Endothelial cell of umbilical vein (primary cell): ENCODE results near the gene TSPAN10. TPM values are rescaled to one million over a fixed set of nuclear protein-coding genes. Genes with fewer than 3 reads are reported as not detected.

Source experiments
- BruUV-seq: library from RNA; stranded (reverse); fragments of 400-500 nt; replicated peaks from 2 replicates; lab custom pipeline; 2021; lab: Mats Ljungman, UMichigan
- CTCF ChIA-PET: fragments of 300-600, 350-600 bp; sonication (Branson Sonifier 250); formaldehyde crosslinking; loops from one replicate; lab custom pipeline; 2021; ENCODE audit warnings: antibody characterized with exemption, inconsistent platforms; lab: Charles Lee
- POLR2A ChIA-PET: fragments of 300-600, 350-600 bp; sonication (Branson Sonifier 250); formaldehyde crosslinking; loops from one replicate; lab custom pipeline; 2021; ENCODE audit warnings: antibody characterized with exemption, inconsistent platforms; lab: Charles Lee
- DNase-seq: peaks from one replicate; pipeline ENCODE4 v3.0.0-alpha.2; 2011; ENCODE audit warnings: low read depth, low spot score
- FAIRE-seq: peaks from 2 replicates; lab custom pipeline; 2011; peaks lifted over from hg19 to GRCh38; lab: Jason Lieb, UNC
- H2AFZ ChIP-seq: 2 replicates; pipeline ENCODE4 v1.6.0; 2012; ENCODE audit warnings: low read depth, low read length, control low read depth, inconsistent platforms
- H3K27ac ChIP-seq: 2 replicates; pipeline ENCODE4 v1.5.1; 2011; ENCODE audit warnings: low read depth, mild to moderate bottlenecking, control low read depth, low read length, moderate library complexity; ENCODE audit not compliant: insufficient read depth
- H3K27me3 ChIP-seq, 2 experiments: 2 replicates each; pipeline versions ENCODE4 v1.6.0 to v1.6.1; 2011; ENCODE audit warnings: low read length in 2 of 2, mixed read lengths in 1 of 2; ENCODE audit not compliant: control insufficient read depth in 2 of 2, insufficient read depth in 2 of 2
- H3K36me3 ChIP-seq, 2 experiments: 2 replicates in 1 of 2; 3 replicates in 1 of 2; pipeline ENCODE4 v1.5.1; 2011; ENCODE audit warnings: low read length in 2 of 2, mild to moderate bottlenecking in 1 of 2, moderate library complexity in 1 of 2; ENCODE audit not compliant: control insufficient read depth in 2 of 2, insufficient read depth in 2 of 2; ENCODE audit errors: extremely low read depth in 1 of 2
- H3K4me1 ChIP-seq: 3 replicates; pipeline ENCODE4 v1.5.1; 2011; ENCODE audit warnings: mild to moderate bottlenecking, low read length; ENCODE audit not compliant: control insufficient read depth, insufficient read depth; ENCODE audit errors: extremely low read depth
- H3K4me2 ChIP-seq: 2 replicates; pipeline ENCODE4 v1.6.1; 2011; ENCODE audit warnings: low read length, control low read depth, mixed read lengths; ENCODE audit not compliant: insufficient read depth
- H3K4me3 ChIP-seq, 3 experiments: fragments of 200-600 bp in 1 of 3; sonication (generic), shearing (Covaris generic) in 1 of 3; replicated peaks in 1 of 3; 2 replicates each; pipeline ENCODE4 v1.5.1; 2011 to 2016; ENCODE audit warnings: control low read depth in 3 of 3, low read length in 3 of 3, mild to moderate bottlenecking in 2 of 3, inconsistent platforms in 1 of 3, low read depth in 1 of 3, moderate library complexity in 1 of 3; ENCODE audit not compliant: insufficient read depth in 1 of 3
- H3K79me2 ChIP-seq: 2 replicates; pipeline ENCODE4 v1.6.0; 2012; ENCODE audit warnings: low read length, inconsistent platforms; ENCODE audit not compliant: control insufficient read depth, insufficient read depth
- H3K9ac ChIP-seq: replicated peaks from 2 replicates; pipeline ENCODE3; 2011; ENCODE audit warnings: low read length, control low read depth; ENCODE audit not compliant: insufficient read depth; ENCODE audit errors: extremely low read depth
- H3K9me1 ChIP-seq: replicated peaks from 3 replicates; pipeline ENCODE4 v1.6.0; 2011; ENCODE audit warnings: mild to moderate bottlenecking, low read length; ENCODE audit not compliant: control insufficient read depth, insufficient read depth; ENCODE audit errors: extremely low read depth
- H3K9me3 ChIP-seq: replicated peaks from 2 replicates; pipeline ENCODE4 v1.5.1; 2012; ENCODE audit warnings: low read length, inconsistent platforms; ENCODE audit not compliant: control insufficient read depth, insufficient read depth
- H4K20me1 ChIP-seq: replicated peaks from 2 replicates; pipeline ENCODE3; 2011; ENCODE audit warnings: mild to moderate bottlenecking, low read length; ENCODE audit not compliant: control insufficient read depth, insufficient read depth; ENCODE audit errors: extremely low read depth
- CTCF ChIP-seq, 2 donors: IDR thresholded peaks; 1 replicate in 1 of 2; 2 replicates in 1 of 2; pipeline ENCODE4 v1.5.1; 2011; ENCODE audit warnings: low read length in 2 of 2, mild to moderate bottlenecking in 2 of 2, moderate library complexity in 2 of 2, control low read depth in 1 of 2, inconsistent platforms in 1 of 2, low read depth in 1 of 2; ENCODE audit not compliant: insufficient read depth in 1 of 2; ENCODE audit errors: extremely low read depth in 1 of 2
- EZH2 ChIP-seq: IDR thresholded peaks from 2 replicates; pipeline ENCODE4 v1.6.1; 2012; ENCODE audit warnings: borderline replicate concordance, low read depth, mild to moderate bottlenecking, moderate library complexity, low read length, inconsistent platforms; ENCODE audit not compliant: severe bottlenecking
- FOS ChIP-seq: IDR thresholded peaks from 2 replicates; pipeline ENCODE4 v1.6.1; 2011; ENCODE audit warnings: mild to moderate bottlenecking, low read length, moderate library complexity, borderline replicate concordance; ENCODE audit not compliant: insufficient read depth
- GATA2 ChIP-seq: IDR thresholded peaks from 2 replicates; pipeline ENCODE4 v1.7.0; 2011; ENCODE audit warnings: low read depth, mild to moderate bottlenecking, moderate library complexity, mixed read lengths, low read length; ENCODE audit not compliant: insufficient read length, insufficient read depth
- JUN ChIP-seq: IDR thresholded peaks from 2 replicates; pipeline ENCODE4 v1.6.1; 2011; ENCODE audit warnings: borderline replicate concordance, low read depth; ENCODE audit not compliant: insufficient read length, insufficient read depth
- MAX ChIP-seq: IDR thresholded peaks from 2 replicates; pipeline ENCODE4 v1.6.1; 2011; ENCODE audit not compliant: insufficient read depth, insufficient read length
- MYC ChIP-seq: IDR thresholded peaks from one replicate; pipeline ENCODE4 v1.6.1; 2011; ENCODE audit warnings: mild to moderate bottlenecking, low read depth, low read length
- POLR2A ChIP-seq: IDR thresholded peaks from 2 replicates; pipeline ENCODE4 v1.6.1; 2012; ENCODE audit warnings: low read depth, mild to moderate bottlenecking, control low read depth, low read length
- POLR2AphosphoS5 ChIP-seq: IDR thresholded peaks from 2 replicates; pipeline ENCODE4 v1.6.1; 2012; ENCODE audit warnings: low read depth, mild to moderate bottlenecking, control low read depth, low read length, moderate library complexity; ENCODE audit not compliant: insufficient read depth
- dilution Hi-C: fragments of 300-500 bp; cut with MboI; formaldehyde crosslinking; loops from one replicate; pipeline ENCODE4 v1.15.0; 2019; ENCODE audit warnings: low sequenced_read_pairs; ENCODE audit not compliant: extremely low pct_ligation_motif_present
- intact Hi-C: fragments of 100-400 bp; cut with micrococcal nuclease; formaldehyde crosslinking; loops from one replicate; pipeline ENCODE4 v1.10.0; 2022
- polyA plus RNA-seq, 4 experiments: library from polyadenylated mRNA; depleted of rRNA in 3 of 4; stranded (reverse) in 3 of 4; unstranded in 1 of 4; fragments of >200 nt; gene quantifications; 2 replicates each; pipeline versions ENCODE4 v1.2.1 to v1.2.3, GENCODE V29; 2011 to 2012; ENCODE audit warnings: missing spikeins in 1 of 4
- total RNA-seq: library from RNA; stranded (reverse); gene quantifications from 2 replicates; pipeline ENCODE4 v1.2.3, GENCODE V29; 2021

Gene TSPAN10
- total and polyA plus RNA-seq, 2 donors (not counting 3 experiments of a cell fraction or from before 2014, with no cell fraction given): 0.91 to 1.1 TPM

- Histone ChIP-seq H3K36me3 (peaks cover 24 to 41% of the 10 kb centered on the region in 2 experiments), H3K4me1 (no peaks in the 10 kb centered on the region), H3K9ac (no peak overlapping the region), H3K27me3 (no peaks in the 10 kb centered on the region), H3K9me3 (no peaks in the 10 kb centered on the region), H3K4me2 (no peak overlapping the region), H4K20me1 (peaks cover 3% of the 10 kb centered on the region), H3K9me1 (no peaks in the 10 kb centered on the region), H3K79me2 (peaks cover 59% of the 10 kb centered on the region), H3K4me3 (no peak overlapping the region), H3K27ac (no peak overlapping the region), H2AFZ (no peak overlapping the region)
- no TSS peak for BruUV-seq
- intact Hi-C loops: no loop called here
- no peak for DNase-seq
- no peak for FAIRE-seq
- POLR2A ChIA-PET: interaction anchor here (0.6 kb wide), 1 partner anchor 9 kb away, joined by 3 read pairs; no protein-coding TSS in a partner anchor
- dilution Hi-C loops: no loop called here
- no peak for TF ChIP-seq GATA2
- no peak for TF ChIP-seq FOS
- TF ChIP-seq POLR2A: no peak
- TF ChIP-seq POLR2AphosphoS5: no peak
- TF ChIP-seq MAX: no peak
- no peak for TF ChIP-seq EZH2
- TF ChIP-seq JUN: no peak
- TF ChIP-seq MYC: no peak
- no peak for TF ChIP-seq CTCF (IDR thresholded peaks at IDR 0.05; ENCODE audit: extremely low read depth in 1 of 2, insufficient read depth in 1 of 2, low read depth in 1 of 2, low read length in 2 of 2)
- CTCF ChIA-PET: interaction anchor here (0.6 to 4.9 kb wide), 3 partner anchors 11 to 473 kb away, joined by 4 to 19 read pairs (median 5); no protein-coding TSS in a partner anchor
Observed at GRCh38 chr17:81612172-81612970, 24.6 kb upstream of the TSPAN10 start.
